K562 (cell line): ENCODE measurements around the gene CACNB2. TPM values are rescaled to one million over a fixed set of nuclear protein-coding genes. Genes with fewer than 3 reads are reported as not detected.

ENCODE experiments used
- ATAC-seq: fragments of 200-7000 bp; cut with Tn5 transposase; 3 replicates; pipeline ENCODE4 v1.9.1; 2020; ENCODE audit warnings: moderate library complexity
- BruUV-seq: library from RNA; stranded (reverse); fragments of 400-500 nt; replicated peaks from 2 replicates; lab custom pipeline; 2021; lab: Mats Ljungman, UMichigan
- CTCF ChIA-PET: fragments of 300-600 bp; formaldehyde crosslinking; extraction: SDS; loops from one replicate; lab custom pipeline; 2021; ENCODE audit warnings: low intra/inter-chr PET ratio; lab: Yijun Ruan, JAX
- POLR2A ChIA-PET: fragments of 300-600, 350-650 bp; sonication (Branson Sonifier 250); formaldehyde crosslinking; extraction: SDS; loops from one replicate; lab custom pipeline; 2021; ENCODE audit warnings: antibody characterized with exemption, inconsistent platforms; lab: Yijun Ruan, JAX
- DNase-seq, 4 experiments: peaks; one replicate each; pipeline versions ENCODE4 v3.0.0 to v3.0.0-alpha.2; 2011 to 2018; ENCODE audit warnings: low spot score in 3 of 4, mixed read lengths in 3 of 4; ENCODE audit errors: extremely low read depth in 1 of 4
- FAIRE-seq: peaks from 2 replicates; lab custom pipeline; 2011; peaks lifted over from hg19 to GRCh38; lab: Jason Lieb, UNC
- H2AFZ ChIP-seq: 2 replicates; pipeline ENCODE4 v1.6.0; 2011; ENCODE audit warnings: low read depth, low read length, control low read depth, inconsistent platforms
- H3K27ac ChIP-seq: fragments of 200-600 bp; 3 replicates; pipeline ENCODE4 v1.8.0; 2011; ENCODE audit warnings: low read depth, mild to moderate bottlenecking, control low read depth, inconsistent platforms, low read length, moderate library complexity, mixed read lengths; ENCODE audit errors: extremely low read depth
- H3K27me3 ChIP-seq, 2 experiments: fragments of 300-600 bp in 1 of 2; 2 replicates in 1 of 2; 3 replicates in 1 of 2; pipeline versions ENCODE4 v1.6.0 to v1.8.0; 2011; ENCODE audit warnings: inconsistent platforms in 2 of 2, low read length in 2 of 2, mild to moderate bottlenecking in 1 of 2, mixed read lengths in 1 of 2, moderate library complexity in 1 of 2; ENCODE audit not compliant: control insufficient read depth in 2 of 2, insufficient read depth in 2 of 2
- H3K36me3 ChIP-seq: fragments of 300-600 bp; 3 replicates; pipeline ENCODE4 v1.8.0; 2011; ENCODE audit warnings: mild to moderate bottlenecking, low read length, inconsistent platforms; ENCODE audit not compliant: control insufficient read depth, insufficient read depth
- H3K4me1 ChIP-seq, 2 experiments: fragments of 200-600 bp in 1 of 2; replicated peaks in 1 of 2; 2 replicates in 1 of 2; 3 replicates in 1 of 2; pipeline versions ENCODE4 v1.5.1 to v1.8.0; 2011; ENCODE audit warnings: inconsistent platforms in 2 of 2, low read length in 2 of 2, mild to moderate bottlenecking in 1 of 2, mixed read lengths in 1 of 2, moderate library complexity in 1 of 2; ENCODE audit not compliant: control insufficient read depth in 2 of 2, insufficient read depth in 2 of 2
- H3K4me2 ChIP-seq: 2 replicates; pipeline ENCODE4 v1.6.1; 2011; ENCODE audit warnings: low read length, control low read depth, inconsistent platforms, mixed read lengths; ENCODE audit not compliant: insufficient read depth
- H3K4me3 ChIP-seq: fragments of 200-600 bp; sonication (generic), shearing (Covaris generic); 2 replicates; pipeline ENCODE4 v1.5.1; 2016; ENCODE audit warnings: control low read depth, inconsistent platforms
- H3K79me2 ChIP-seq: fragments of 200-600 bp; 3 replicates; pipeline ENCODE4 v1.8.0; 2011; ENCODE audit warnings: low read length, inconsistent platforms; ENCODE audit not compliant: control insufficient read depth, insufficient read depth
- H3K9ac ChIP-seq, 2 experiments: 2 replicates each; pipeline versions ENCODE4 v1.6.0 to v1.6.1; 2011; ENCODE audit warnings: low read depth in 2 of 2, low read length in 2 of 2, control low read depth in 1 of 2, inconsistent platforms in 1 of 2, mild to moderate bottlenecking in 1 of 2, mixed read lengths in 1 of 2; ENCODE audit not compliant: insufficient read depth in 1 of 2
- H3K9me1 ChIP-seq: one replicate; pipeline ENCODE4 v1.6.0; 2011; ENCODE audit warnings: inconsistent platforms, mild to moderate bottlenecking, low read length, moderate library complexity; ENCODE audit not compliant: control insufficient read depth, insufficient read depth
- H3K9me3 ChIP-seq: replicated peaks from 2 replicates; pipeline ENCODE4 v1.5.1; 2011; ENCODE audit warnings: low read depth, low read length, inconsistent platforms; ENCODE audit not compliant: control insufficient read depth, insufficient read depth
- H4K20me1 ChIP-seq: replicated peaks from 2 replicates; pipeline ENCODE4 v1.6.1; 2011; ENCODE audit warnings: low read length, inconsistent platforms, mixed read lengths; ENCODE audit not compliant: control insufficient read depth, insufficient read depth
- CBFA2T3 ChIP-seq: fragments of 450-650 bp; IDR thresholded peaks from 2 replicates; pipeline ENCODE4 v1.6.1; 2017
- ETV5 ChIP-seq: sonication (generic); formaldehyde crosslinking; IDR thresholded peaks from 2 replicates; pipeline ENCODE4 v1.4.0; 2020; ENCODE audit warnings: low read depth, mild to moderate bottlenecking, missing genetic modification reagents
- FOXJ2 ChIP-seq: fragments of 200-800 bp; sonication (Bioruptor generic); IDR thresholded peaks from 2 replicates; pipeline ENCODE4 v1.6.1; 2016; ENCODE audit warnings: missing genetic modification characterization, missing compliant biosample characterization
- NFATC3 ChIP-seq: fragments of 450-650 bp; IDR thresholded peaks from 2 replicates; pipeline ENCODE4 v1.6.1; 2017; ENCODE audit warnings: mild to moderate bottlenecking
- PHTF2 ChIP-seq: fragments of 250-450 bp; sonication (Bioruptor Pico); IDR thresholded peaks from 2 replicates; pipeline ENCODE4 v1.5.0; 2021; ENCODE audit warnings: mild to moderate bottlenecking
- POLR2AphosphoS5 ChIP-seq: IDR thresholded peaks from 2 replicates; pipeline ENCODE4 v1.6.1; 2011; ENCODE audit warnings: mild to moderate bottlenecking, low read depth, low read length, moderate library complexity; ENCODE audit not compliant: control insufficient read depth, insufficient read depth
- POLR2G ChIP-seq: fragments of 200-400 bp; formaldehyde crosslinking; IDR thresholded peaks from 2 replicates; pipeline ENCODE4 v1.6.1; 2017; ENCODE audit warnings: low read depth, mild to moderate bottlenecking, antibody characterized with exemption, low read length, moderate library complexity
- RNF2 ChIP-seq: sonication (generic); IDR thresholded peaks from 2 replicates; pipeline ENCODE4 v1.6.1; 2016
- ZNF232 ChIP-seq: sonication (generic); formaldehyde crosslinking; IDR thresholded peaks from 2 replicates; pipeline ENCODE4 v1.8.0; 2022; ENCODE audit warnings: mild to moderate bottlenecking, missing genetic modification reagents
- ZNF75A ChIP-seq: fragments of 450-650 bp; formaldehyde crosslinking; IDR thresholded peaks from 2 replicates; pipeline ENCODE4 v1.4.0; 2020; ENCODE audit warnings: mild to moderate bottlenecking
- ZSCAN29 ChIP-seq: fragments of 450-650 bp; IDR thresholded peaks from 2 replicates; pipeline ENCODE4 v1.6.1; 2017
- WGBS: fragments of 100-300 bp; shearing (Covaris generic); methylation state at CpG from one replicate; pipeline ENCODE4 v1.1.6; 2016; ENCODE audit warnings: low coverage, mixed read lengths; ENCODE audit not compliant: insufficient coverage; ENCODE audit errors: missing lambda C conversion rate; 5-methylcytosine and 5-hydroxymethylcytosine counted together
- in situ Hi-C: fragments of 300-500 bp; cut with MboI; formaldehyde crosslinking; loops from 4 replicates; pipeline ENCODE4 v1.15.0; 2018; ENCODE audit warnings: inconsistent platforms, mixed read lengths
- intact Hi-C: fragments of 100-400 bp; cut with micrococcal nuclease; formaldehyde crosslinking; loops from 2 replicates; pipeline ENCODE4 v1.14.2; 2022
- polyA plus RNA-seq, 8 experiments: library from polyadenylated mRNA; depleted of rRNA in 4 of 8; stranded (reverse) in 5 of 8; unstranded in 3 of 8; fragments of >200 nt; fragmentation: Nextera tagmentation in 2 of 8; fragmentation: Illumina TruSeq in 1 of 8; extraction: Ambion mirVana in 2 of 8; extraction: Trizol in 1 of 8; gene quantifications; 2 replicates each; pipeline versions ENCODE4 v1.2.1 to v1.2.3, GENCODE V29; 2011 to 2014; ENCODE audit warnings: inconsistent platforms in 1 of 8, missing spikeins in 1 of 8
- total RNA-seq, 7 experiments: library from RNA; depleted of rRNA in 6 of 7; stranded (reverse); fragments of >200 nt in 6 of 7; fragmentation: Illumina TruSeq in 2 of 7; extraction: Trizol in 2 of 7; gene quantifications; 2 replicates each; pipeline versions ENCODE4 v1.2.1 to v1.2.3, GENCODE V29; 2011 to 2021; ENCODE audit warnings: low replicate concordance in 1 of 7
- TF ChIP-seq, protein P1 (sequence below): fragments of 150-350 bp; conservative IDR thresholded peaks from 2 replicates; pipeline ENCODE4 v1.6.1; 2014; ENCODE audit warnings: low read length
- TF ChIP-seq, protein P2 (sequence below), 2 experiments: fragments of 450-650 bp; conservative IDR thresholded peaks; 2 replicates each; pipeline ENCODE4 v1.6.1; 2017; ENCODE audit warnings: mild to moderate bottlenecking in 2 of 2, moderate library complexity in 2 of 2
- TF ChIP-seq, protein P3 (sequence below): fragments of 250-450 bp; sonication (Bioruptor Pico); IDR thresholded peaks from 2 replicates; pipeline ENCODE4 v1.8.0; 2021; ENCODE audit warnings: mild to moderate bottlenecking, moderate library complexity
- TF ChIP-seq, protein P4 (sequence below): fragments of 450-650 bp; IDR thresholded peaks from 2 replicates; pipeline ENCODE4 v1.6.1; 2018; ENCODE audit not compliant: partially characterized antibody

Gene CACNB2
- total and polyA plus RNA-seq, 9 of the 15 experiments (the other 6 are each of a cell fraction or from before 2014, with no cell fraction given), result 1.8 to 2.2 TPM; not detected in 7

- H3K9me1 ChIP-seq, result no peaks in the 10 kb centered on the region
- no peak overlapping the region for H2AFZ ChIP-seq
- no peak overlapping the region for H3K4me3 ChIP-seq
- ATAC-seq, result no peak
- in situ Hi-C loops, result no loop called here
- 0% methylated on average over 6 of the region's 6 CpGs for WGBS
- no peak overlapping the region for H3K27ac ChIP-seq
- no peak for FAIRE-seq
- H4K20me1 ChIP-seq, result no peaks in the 10 kb centered on the region
- CTCF ChIA-PET, result interaction anchor here (0.6 kb wide), 1 partner anchor 1725 kb away, joined by 6 read pairs; no protein-coding TSS in a partner anchor
- no peaks in the 10 kb centered on the region for H3K36me3 ChIP-seq
- H3K9ac ChIP-seq, result no peak overlapping the region
- peaks cover 7 to 15% of the 10 kb centered on the region in 2 experiments; a peak in 4 of 5 replicates for H3K27me3 ChIP-seq
- BruUV-seq, result no TSS peak
- H3K9me3 ChIP-seq, result no peaks in the 10 kb centered on the region
- H3K79me2 ChIP-seq, result no peaks in the 10 kb centered on the region
- POLR2A ChIA-PET, result no interaction called here
- peaks cover 0 to 10% of the 10 kb centered on the region in 2 experiments; a peak in 2 of 5 replicates for H3K4me1 ChIP-seq
- no peak for DNase-seq
- intact Hi-C loops, result no loop called here
- H3K4me2 ChIP-seq, result no peak overlapping the region
- TF ChIP-seq, protein P1, sequence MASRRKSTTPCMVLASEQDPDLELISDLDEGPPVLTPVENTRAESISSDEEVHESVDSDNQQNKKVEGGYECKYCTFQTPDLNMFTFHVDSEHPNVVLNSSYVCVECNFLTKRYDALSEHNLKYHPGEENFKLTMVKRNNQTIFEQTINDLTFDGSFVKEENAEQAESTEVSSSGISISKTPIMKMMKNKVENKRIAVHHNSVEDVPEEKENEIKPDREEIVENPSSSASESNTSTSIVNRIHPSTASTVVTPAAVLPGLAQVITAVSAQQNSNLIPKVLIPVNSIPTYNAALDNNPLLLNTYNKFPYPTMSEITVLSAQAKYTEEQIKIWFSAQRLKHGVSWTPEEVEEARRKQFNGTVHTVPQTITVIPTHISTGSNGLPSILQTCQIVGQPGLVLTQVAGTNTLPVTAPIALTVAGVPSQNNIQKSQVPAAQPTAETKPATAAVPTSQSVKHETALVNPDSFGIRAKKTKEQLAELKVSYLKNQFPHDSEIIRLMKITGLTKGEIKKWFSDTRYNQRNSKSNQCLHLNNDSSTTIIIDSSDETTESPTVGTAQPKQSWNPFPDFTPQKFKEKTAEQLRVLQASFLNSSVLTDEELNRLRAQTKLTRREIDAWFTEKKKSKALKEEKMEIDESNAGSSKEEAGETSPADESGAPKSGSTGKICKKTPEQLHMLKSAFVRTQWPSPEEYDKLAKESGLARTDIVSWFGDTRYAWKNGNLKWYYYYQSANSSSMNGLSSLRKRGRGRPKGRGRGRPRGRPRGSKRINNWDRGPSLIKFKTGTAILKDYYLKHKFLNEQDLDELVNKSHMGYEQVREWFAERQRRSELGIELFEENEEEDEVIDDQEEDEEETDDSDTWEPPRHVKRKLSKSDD, result no peak
- TF ChIP-seq ZSCAN29 (no peak), CBFA2T3 (no peak), NFATC3 (no peak), RNF2 (no peak), ZNF75A (no peak), ZNF232 (no peak), POLR2G (no peak), ETV5 (CRISPR knock-in tag) (no peak), PHTF2 (no peak), POLR2AphosphoS5 (no peak), FOXJ2 (tag) (no peak)
- TF ChIP-seq, protein P2, sequence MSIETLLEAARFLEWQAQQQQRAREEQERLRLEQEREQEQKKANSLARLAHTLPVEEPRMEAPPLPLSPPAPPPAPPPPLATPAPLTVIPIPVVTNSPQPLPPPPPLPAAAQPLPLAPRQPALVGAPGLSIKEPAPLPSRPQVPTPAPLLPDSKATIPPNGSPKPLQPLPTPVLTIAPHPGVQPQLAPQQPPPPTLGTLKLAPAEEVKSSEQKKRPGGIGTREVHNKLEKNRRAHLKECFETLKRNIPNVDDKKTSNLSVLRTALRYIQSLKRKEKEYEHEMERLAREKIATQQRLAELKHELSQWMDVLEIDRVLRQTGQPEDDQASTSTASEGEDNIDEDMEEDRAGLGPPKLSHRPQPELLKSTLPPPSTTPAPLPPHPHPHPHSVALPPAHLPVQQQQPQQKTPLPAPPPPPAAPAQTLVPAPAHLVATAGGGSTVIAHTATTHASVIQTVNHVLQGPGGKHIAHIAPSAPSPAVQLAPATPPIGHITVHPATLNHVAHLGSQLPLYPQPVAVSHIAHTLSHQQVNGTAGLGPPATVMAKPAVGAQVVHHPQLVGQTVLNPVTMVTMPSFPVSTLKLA (conservative IDR thresholded peaks at IDR 0.05), result no peak
- TF ChIP-seq, protein P3, sequence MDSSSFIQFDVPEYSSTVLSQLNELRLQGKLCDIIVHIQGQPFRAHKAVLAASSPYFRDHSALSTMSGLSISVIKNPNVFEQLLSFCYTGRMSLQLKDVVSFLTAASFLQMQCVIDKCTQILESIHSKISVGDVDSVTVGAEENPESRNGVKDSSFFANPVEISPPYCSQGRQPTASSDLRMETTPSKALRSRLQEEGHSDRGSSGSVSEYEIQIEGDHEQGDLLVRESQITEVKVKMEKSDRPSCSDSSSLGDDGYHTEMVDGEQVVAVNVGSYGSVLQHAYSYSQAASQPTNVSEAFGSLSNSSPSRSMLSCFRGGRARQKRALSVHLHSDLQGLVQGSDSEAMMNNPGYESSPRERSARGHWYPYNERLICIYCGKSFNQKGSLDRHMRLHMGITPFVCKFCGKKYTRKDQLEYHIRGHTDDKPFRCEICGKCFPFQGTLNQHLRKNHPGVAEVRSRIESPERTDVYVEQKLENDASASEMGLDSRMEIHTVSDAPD, result no peak
- TF ChIP-seq, protein P4, sequence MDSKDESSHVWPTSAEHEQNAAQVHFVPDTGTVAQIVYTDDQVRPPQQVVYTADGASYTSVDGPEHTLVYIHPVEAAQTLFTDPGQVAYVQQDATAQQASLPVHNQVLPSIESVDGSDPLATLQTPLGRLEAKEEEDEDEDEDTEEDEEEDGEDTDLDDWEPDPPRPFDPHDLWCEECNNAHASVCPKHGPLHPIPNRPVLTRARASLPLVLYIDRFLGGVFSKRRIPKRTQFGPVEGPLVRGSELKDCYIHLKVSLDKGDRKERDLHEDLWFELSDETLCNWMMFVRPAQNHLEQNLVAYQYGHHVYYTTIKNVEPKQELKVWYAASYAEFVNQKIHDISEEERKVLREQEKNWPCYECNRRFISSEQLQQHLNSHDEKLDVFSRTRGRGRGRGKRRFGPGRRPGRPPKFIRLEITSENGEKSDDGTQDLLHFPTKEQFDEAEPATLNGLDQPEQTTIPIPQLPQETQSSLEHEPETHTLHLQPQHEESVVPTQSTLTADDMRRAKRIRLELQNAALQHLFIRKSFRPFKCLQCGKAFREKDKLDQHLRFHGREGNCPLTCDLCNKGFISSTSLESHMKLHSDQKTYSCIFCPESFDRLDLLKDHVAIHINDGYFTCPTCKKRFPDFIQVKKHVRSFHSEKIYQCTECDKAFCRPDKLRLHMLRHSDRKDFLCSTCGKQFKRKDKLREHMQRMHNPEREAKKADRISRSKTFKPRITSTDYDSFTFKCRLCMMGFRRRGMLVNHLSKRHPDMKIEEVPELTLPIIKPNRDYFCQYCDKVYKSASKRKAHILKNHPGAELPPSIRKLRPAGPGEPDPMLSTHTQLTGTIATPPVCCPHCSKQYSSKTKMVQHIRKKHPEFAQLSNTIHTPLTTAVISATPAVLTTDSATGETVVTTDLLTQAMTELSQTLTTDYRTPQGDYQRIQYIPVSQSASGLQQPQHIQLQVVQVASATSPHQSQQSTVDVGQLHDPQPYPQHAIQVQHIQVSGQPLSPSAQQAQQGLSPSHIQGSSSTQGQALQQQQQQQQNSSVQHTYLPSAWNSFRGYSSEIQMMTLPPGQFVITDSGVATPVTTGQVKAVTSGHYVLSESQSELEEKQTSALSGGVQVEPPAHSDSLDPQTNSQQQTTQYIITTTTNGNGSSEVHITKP, result no peak
- TF ChIP-seq, all 486 proteins: peak for 0
These were observed 4.7 kb downstream of the CACNB2 start for GRCh38 chr10:18144928-18145327.
